Adrenal gland (tissue), 12 donors: Measurements from ENCODE around the gene SLC44A5. TPM values are rescaled to one million over a fixed set of nuclear protein-coding genes. Genes with fewer than 3 reads are reported as not detected.

Experiments used
- DNase-seq, 7 donors: peaks; one replicate each; pipeline ENCODE4 v3.0.0-alpha.2; 2019 to 2020
- H3K27ac ChIP-seq, 5 donors: fragments of 200-600 bp; sonication (generic) in 4 of 5; 1 replicate in 3 of 5; 2 replicates in 2 of 5; pipeline versions ENCODE4 v1.5.1 to v1.8.0; 2016 to 2020; ENCODE audit warnings: mild to moderate bottlenecking in 1 of 5
- H3K27me3 ChIP-seq: fragments of 200-600 bp; 2 replicates; pipeline ENCODE4 v1.8.0; 2021
- H3K36me3 ChIP-seq, 2 donors: fragments of 200-600 bp; replicated peaks in 1 of 2; 1 replicate in 1 of 2; 2 replicates in 1 of 2; pipeline versions ENCODE4 v1.5.1 to v1.8.0; 2018 to 2022
- H3K4me1 ChIP-seq, 2 donors: fragments of 200-600 bp; replicated peaks in 1 of 2; 1 replicate in 1 of 2; 2 replicates in 1 of 2; pipeline versions ENCODE4 v1.5.1 to v1.8.0; 2018 to 2021
- H3K4me3 ChIP-seq, 4 donors: fragments of 200-600 bp; sonication (generic) in 3 of 4; one replicate each; pipeline ENCODE4 v1.5.1; 2016 to 2018
- H3K9me3 ChIP-seq, 3 donors: fragments of 200-600 bp; sonication (generic) in 1 of 3; replicated peaks in 1 of 3; 1 replicate in 2 of 3; 2 replicates in 1 of 3; pipeline versions ENCODE4 v1.5.1 to v1.8.0; 2016 to 2021
- CTCF ChIP-seq, 6 experiments: fragments of 450-650 bp in 4 of 6; fragments of 200-600 bp in 2 of 6; sonication (generic) in 1 of 6; IDR thresholded peaks; 1 replicate in 5 of 6; 2 replicates in 1 of 6; pipeline versions ENCODE4 v1.5.1 to v1.8.0; 2016 to 2021; ENCODE audit warnings: antibody characterized with exemption in 6 of 6, mild to moderate bottlenecking in 2 of 6, moderate library complexity in 1 of 6
- POLR2A ChIP-seq, 2 donors: fragments of 450-650 bp; IDR thresholded peaks; one replicate each; pipeline ENCODE4 v1.6.1; 2017; ENCODE audit warnings: antibody characterized with exemption in 2 of 2, mild to moderate bottlenecking in 2 of 2, moderate library complexity in 1 of 2
- WGBS, 4 donors: extraction: QIAGEN DNeasy Blood & Tissue Kit in 2 of 4; methylation state at CpG; one replicate each; pipeline versions ENCODE4 v1.1.5 to v1.1.7; 2013 to 2017; 5-methylcytosine and 5-hydroxymethylcytosine counted together
- intact Hi-C, 2 donors: fragments of 100-400 bp; cut with DNase I; formaldehyde crosslinking; loops; one replicate each; pipeline versions ENCODE4 v1.14.1 to v1.15.0; 2022 to 2023
- polyA plus RNA-seq, 3 donors: library from polyadenylated mRNA; stranded (reverse); fragments of 200-250 nt in 2 of 3; fragments of 350-450 nt in 1 of 3; fragmentation: Illumina TruSeq in 1 of 3; extraction: RNeasy Lipid Tissue Mini Kit (QIAGEN cat#74804) in 1 of 3; gene quantifications; one replicate each; pipeline ENCODE4 v1.2.3, GENCODE V29; 2013 to 2014
- total RNA-seq, 9 donors: library from RNA; depleted of rRNA in 4 of 9; stranded (reverse); fragments of >200 nt in 4 of 9; fragments of 120-200 nt in 1 of 9; fragmentation: NEBNext Ultra II Directional in 1 of 9; extraction: Animal tissue kit (Norgen Biotek cat#: 25700) in 1 of 9; gene quantifications; one replicate each; pipeline versions ENCODE4 v1.1.0 to v1.2.4, GENCODE V29; 2013 to 2023
- donor health status: healthy with polysubstance abuse.
- donor health status: Bipolar disorder and iron deficiency.
- donor health status: DM: yes; HTN: yes; CAD: no.
- donor health status: DM: no; HTN: no; CAD: no.
- donor health status: DM: no; HTN: no; CAD: no.
- donor health status: DM: yes; HTN: yes; CAD: no.

The SLC44A5 gene
- total and polyA plus RNA-seq, 12 donors, result 0.17 to 2.2 (median 0.48) TPM

- Histone ChIP-seq H3K4me3 (no peak overlapping the region), H3K9me3 (no peaks in the 10 kb centered on the region), H3K27ac (no peak overlapping the region), H3K36me3 (no peaks in the 10 kb centered on the region), H3K4me1 (no peaks in the 10 kb centered on the region), H3K27me3 (no peaks in the 10 kb centered on the region)
- intact Hi-C loops, result no loop called here
- no peak for DNase-seq
- TF ChIP-seq CTCF (IDR thresholded peaks at IDR 0.05) (no peak), POLR2A (IDR thresholded peaks at IDR 0.05) (no peak)
- WGBS, 4 donors, result 89 to 94% (median 91%) methylated on average over 3 of the region's 3 CpGs
Observed at GRCh38 chr1:75461808-75462325, 149.0 kb downstream of the SLC44A5 start.

DNA sequence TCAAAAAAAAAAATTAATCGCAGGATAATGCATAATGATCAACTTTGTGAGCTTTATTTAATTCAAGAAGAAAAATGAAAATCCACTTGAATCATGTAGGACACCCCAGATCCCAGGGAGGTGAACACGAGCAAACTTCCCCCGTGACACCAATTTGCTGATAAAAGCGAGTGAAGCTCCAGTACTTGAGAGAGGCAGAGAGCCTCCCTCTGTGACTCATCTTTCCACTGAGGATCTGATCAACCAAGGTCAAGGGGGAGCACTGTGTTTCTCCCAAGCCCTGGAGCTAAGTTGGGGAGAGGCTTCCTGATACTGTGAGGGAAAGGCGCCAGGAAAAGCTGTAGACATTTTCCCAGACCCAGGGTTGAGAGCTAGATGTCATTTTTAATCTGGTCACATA, 160.9 kb downstream of the SLC44A5 start:
- DNase-seq, result peak in 1 of 7 donors; percentile 10
- Histone ChIP-seq H3K27me3 (no peaks in the 10 kb centered on the region), H3K4me1 (no peaks in the 10 kb centered on the region), H3K4me3 (no peak overlapping the region), H3K36me3 (no peaks in the 10 kb centered on the region), H3K27ac (no peak overlapping the region), H3K9me3 (peaks cover 0 to 5% (median 0%) of the 10 kb centered on the region in 3 donors)
- intact Hi-C loops, result no loop called here
- no peak for TF ChIP-seq POLR2A (IDR thresholded peaks at IDR 0.05)
- TF ChIP-seq CTCF (IDR thresholded peaks at IDR 0.05), result no peak
- 55 to 75% (median 58%) methylated on average over 5 of the region's 5 CpGs for WGBS, 4 donors

GRCh38 chr1:75444220-75444619, 166.7 kb downstream of the SLC44A5 start:
- intact Hi-C loops, result no loop called here
- no peaks in the 10 kb centered on the region for H3K27me3 ChIP-seq
- H3K36me3 ChIP-seq, result no peaks in the 10 kb centered on the region
- no peak overlapping the region for H3K27ac ChIP-seq
- no peak overlapping the region for H3K4me3 ChIP-seq
- no peaks in the 10 kb centered on the region for H3K9me3 ChIP-seq
- TF ChIP-seq POLR2A (IDR thresholded peaks at IDR 0.05) (no peak), CTCF (IDR thresholded peaks at IDR 0.05) (no peak)
- 63 to 80% (median 75%) methylated on average over 1 of the region's 1 CpG for WGBS, 4 donors
- no peaks in the 10 kb centered on the region for H3K4me1 ChIP-seq
- no peak for DNase-seq

GRCh38 chr1:75440274-75440673, 170.6 kb downstream of the SLC44A5 start:
- H3K9me3 ChIP-seq, result no peaks in the 10 kb centered on the region
- intact Hi-C loops, result no loop called here
- TF ChIP-seq CTCF (IDR thresholded peaks at IDR 0.05), result no peak
- no peak for TF ChIP-seq POLR2A (IDR thresholded peaks at IDR 0.05)
- no peaks in the 10 kb centered on the region for H3K4me1 ChIP-seq
- DNase-seq, result no peak
- 59 to 79% (median 64%) methylated on average over 2 of the region's 2 CpGs for WGBS, 4 donors
- H3K4me3 ChIP-seq, result no peak overlapping the region
- H3K36me3 ChIP-seq, result no peaks in the 10 kb centered on the region
- H3K27ac ChIP-seq, result no peak overlapping the region
- H3K27me3 ChIP-seq, result no peaks in the 10 kb centered on the region
